IMR-90 (cell line): ENCODE results near the gene RHOBTB1. TPM values are rescaled to one million over a fixed set of nuclear protein-coding genes. Genes with fewer than 3 reads are reported as not detected.
A peak's percentile ranks its signal among the peaks of the same experiment; 100 is the strongest.

Source experiments
- ATAC-seq: fragments of 200-7000 bp; cut with Tn5 transposase; 2 replicates; pipeline ENCODE4 v1.9.1; 2020; ENCODE audit warnings: low read depth, mild to moderate bottlenecking, moderate library complexity
- BruUV-seq: library from RNA; stranded (reverse); fragments of 400-500 nt; replicated peaks from 2 replicates; lab custom pipeline; 2021; lab: Mats Ljungman, UMichigan
- CTCF ChIA-PET: fragments of 300-600 bp; formaldehyde crosslinking; extraction: SDS; loops from one replicate; lab custom pipeline; 2021; ENCODE audit warnings: antibody characterized with exemption; lab: Yijun Ruan, JAX
- POLR2A ChIA-PET: fragments of 300-600 bp; sonication (Branson Sonifier 250); formaldehyde crosslinking; loops from one replicate; lab custom pipeline; 2022; ENCODE audit warnings: antibody characterized with exemption; ENCODE audit not compliant: unreplicated experiment; lab: Charles Lee
- DNase-seq: peaks from one replicate; pipeline ENCODE4 v3.0.0; 2013
- H2AFZ ChIP-seq: replicated peaks from 2 replicates; pipeline ENCODE3; 2013; ENCODE audit warnings: low read length, mild to moderate bottlenecking; ENCODE audit not compliant: poor library complexity
- H2AK5ac ChIP-seq: 2 replicates; pipeline ENCODE4 v1.6.1; 2013; ENCODE audit warnings: low read depth, low read length, inconsistent platforms
- H2AK9ac ChIP-seq: replicated peaks from 2 replicates; pipeline ENCODE3; 2013; ENCODE audit warnings: mild to moderate bottlenecking, low read depth, low read length, moderate library complexity; ENCODE audit not compliant: poor library complexity
- H2BK120ac ChIP-seq: 2 replicates; pipeline ENCODE4 v1.6.1; 2013; ENCODE audit warnings: low read depth, low read length, inconsistent platforms
- H2BK15ac ChIP-seq: 3 replicates; pipeline ENCODE4 v1.6.1; 2013; ENCODE audit warnings: low read depth, low read length, inconsistent platforms
- H2BK20ac ChIP-seq: 2 replicates; pipeline ENCODE4 v1.6.1; 2013; ENCODE audit warnings: low read depth, mild to moderate bottlenecking, inconsistent platforms, low read length, moderate library complexity
- H2BK5ac ChIP-seq: 2 replicates; pipeline ENCODE4 v1.6.1; 2013; ENCODE audit warnings: mild to moderate bottlenecking, low read depth, low read length, inconsistent platforms; ENCODE audit not compliant: poor library complexity, severe bottlenecking
- H3K14ac ChIP-seq: replicated peaks from 2 replicates; pipeline ENCODE4 v1.6.1; 2013; ENCODE audit warnings: low read depth, low read length, inconsistent platforms
- H3K18ac ChIP-seq: 2 replicates; pipeline ENCODE4 v1.6.1; 2013; ENCODE audit warnings: low read depth, low read length, control low read depth
- H3K23ac ChIP-seq: 2 replicates; pipeline ENCODE4 v1.6.1; 2013; ENCODE audit warnings: low read depth, low read length, inconsistent platforms
- H3K27ac ChIP-seq: 2 replicates; pipeline ENCODE4 v1.5.1; 2013; ENCODE audit warnings: mild to moderate bottlenecking, control low read depth, low read length; ENCODE audit not compliant: insufficient read depth
- H3K27me3 ChIP-seq: 2 replicates; pipeline ENCODE4 v1.6.1; 2013; ENCODE audit warnings: low read length; ENCODE audit not compliant: control insufficient read depth, insufficient read depth
- H3K36me3 ChIP-seq: 2 replicates; pipeline ENCODE4 v1.6.1; 2013; ENCODE audit warnings: low read length, mixed read lengths; ENCODE audit not compliant: control insufficient read depth, insufficient read depth
- H3K4ac ChIP-seq: 2 replicates; pipeline ENCODE4 v1.6.1; 2013; ENCODE audit warnings: low read depth, low read length, inconsistent platforms
- H3K4me1 ChIP-seq: 2 replicates; pipeline ENCODE4 v1.6.1; 2013; ENCODE audit warnings: low read length, mixed read lengths; ENCODE audit not compliant: control insufficient read depth, insufficient read depth
- H3K4me2 ChIP-seq: 2 replicates; pipeline ENCODE4 v1.6.1; 2013; ENCODE audit warnings: low read depth, mild to moderate bottlenecking, control low read depth, low read length, moderate library complexity
- H3K4me3 ChIP-seq: 2 replicates; pipeline ENCODE4 v1.5.1; 2013; ENCODE audit warnings: low read depth, mild to moderate bottlenecking, control low read depth, low read length, moderate library complexity; ENCODE audit not compliant: insufficient read depth
- H3K56ac ChIP-seq: 2 replicates; pipeline ENCODE4 v1.6.1; 2013; ENCODE audit warnings: low read length, inconsistent platforms; ENCODE audit not compliant: insufficient read depth; ENCODE audit errors: extremely low read depth
- H3K79me1 ChIP-seq, 2 experiments: 2 replicates each; pipeline ENCODE4 v1.6.1; 2013; ENCODE audit warnings: low read length in 2 of 2, inconsistent platforms in 1 of 2, low read depth in 1 of 2
- H3K9ac ChIP-seq: 2 replicates; pipeline ENCODE4 v1.6.1; 2013; ENCODE audit warnings: low read depth, low read length, control low read depth
- H3K9me1 ChIP-seq: 2 replicates; pipeline ENCODE4 v1.6.1; 2013; ENCODE audit warnings: low read length, inconsistent platforms; ENCODE audit not compliant: insufficient read depth
- H3K9me3 ChIP-seq: 2 replicates; pipeline ENCODE4 v1.6.1; 2013; ENCODE audit warnings: low read length; ENCODE audit not compliant: control insufficient read depth, insufficient read depth
- H4K20me1 ChIP-seq: 2 replicates; pipeline ENCODE4 v1.6.1; 2013; ENCODE audit warnings: low read length, inconsistent platforms; ENCODE audit not compliant: insufficient read depth
- H4K5ac ChIP-seq: 2 replicates; pipeline ENCODE4 v1.6.1; 2013; ENCODE audit warnings: mild to moderate bottlenecking, low read depth, low read length, control low read depth
- H4K8ac ChIP-seq, 2 experiments: 2 replicates each; pipeline ENCODE4 v1.6.1; 2013; ENCODE audit warnings: low read depth in 2 of 2, low read length in 2 of 2, control low read depth in 1 of 2, inconsistent platforms in 1 of 2
- H4K91ac ChIP-seq: 2 replicates; pipeline ENCODE4 v1.6.1; 2013; ENCODE audit warnings: low read depth, low read length, inconsistent platforms; ENCODE audit not compliant: insufficient read depth
- ELK1 ChIP-seq: fragments of 150-350 bp; IDR thresholded peaks from 2 replicates; pipeline ENCODE4 v1.6.1; 2016; ENCODE audit warnings: low read depth, mild to moderate bottlenecking, low read length, moderate library complexity, borderline replicate concordance
- MAFK ChIP-seq: IDR thresholded peaks from 2 replicates; pipeline ENCODE4 v1.6.1; 2012; ENCODE audit warnings: low read depth, low read length, improper control_type of control experiment
- MAZ ChIP-seq: IDR thresholded peaks from 2 replicates; pipeline ENCODE4 v1.6.1; 2012; ENCODE audit warnings: low read depth, mild to moderate bottlenecking, low read length, improper control_type of control experiment, moderate library complexity, borderline replicate concordance
- MXI1 ChIP-seq: IDR thresholded peaks from 2 replicates; pipeline ENCODE4 v1.6.1; 2012; ENCODE audit warnings: low read depth, mild to moderate bottlenecking, low read length, moderate library complexity, borderline replicate concordance
- POLR2A ChIP-seq: IDR thresholded peaks from 2 replicates; pipeline ENCODE4 v1.6.1; 2012; ENCODE audit warnings: mild to moderate bottlenecking, low read depth, low read length
- RCOR1 ChIP-seq: IDR thresholded peaks from 2 replicates; pipeline ENCODE4 v1.6.1; 2012; ENCODE audit warnings: mild to moderate bottlenecking, low read length, improper control_type of control experiment; ENCODE audit not compliant: insufficient replicate concordance
- USF2 ChIP-seq: fragments of 150-350 bp; IDR thresholded peaks from 2 replicates; pipeline ENCODE4 v1.6.1; 2017; ENCODE audit warnings: mild to moderate bottlenecking, antibody characterized with exemption, low read length, low read depth
- WGBS, 2 experiments: methylation state at CpG; one replicate each; pipeline versions ENCODE4 v1.1.5 to v1.1.7; 2013; ENCODE audit warnings: missing lambda C conversion rate in 2 of 2; ENCODE audit not compliant: insufficient read length in 1 of 2; ENCODE audit errors: extremely low coverage in 2 of 2; 5-methylcytosine and 5-hydroxymethylcytosine counted together
- dilution Hi-C: fragments of 300-500 bp; cut with HindIII; formaldehyde crosslinking; loops from one replicate; pipeline ENCODE4 v1.14.3; 2018; ENCODE audit warnings: low sequenced_read_pairs; ENCODE audit not compliant: unreplicated experiment
- in situ Hi-C: fragments of 300-500 bp; cut with MboI; formaldehyde crosslinking; loops from 3 replicates; pipeline ENCODE4 v1.14.3; 2019; ENCODE audit warnings: low sequenced_read_pairs, inconsistent platforms, mixed read lengths
- intact Hi-C: fragments of 100-400 bp; cut with micrococcal nuclease; formaldehyde crosslinking; loops from 2 replicates; pipeline ENCODE4 v1.10.0; 2022
- polyA plus RNA-seq, 3 experiments: library from polyadenylated mRNA; depleted of rRNA; stranded (reverse); fragments of >200 nt; gene quantifications; 2 replicates each; pipeline ENCODE4 v1.2.3, GENCODE V29; 2012; ENCODE audit warnings: low replicate concordance in 1 of 3
- total RNA-seq: library from RNA; depleted of rRNA; stranded (reverse); fragments of >200 nt; gene quantifications from 2 replicates; pipeline ENCODE4 v1.2.3, GENCODE V29; 2012

The RHOBTB1 gene
- total and polyA plus RNA-seq, 2 of the 4 experiments (the other 2 are of a cell fraction), result 8.9 to 15.2 TPM

DNA sequence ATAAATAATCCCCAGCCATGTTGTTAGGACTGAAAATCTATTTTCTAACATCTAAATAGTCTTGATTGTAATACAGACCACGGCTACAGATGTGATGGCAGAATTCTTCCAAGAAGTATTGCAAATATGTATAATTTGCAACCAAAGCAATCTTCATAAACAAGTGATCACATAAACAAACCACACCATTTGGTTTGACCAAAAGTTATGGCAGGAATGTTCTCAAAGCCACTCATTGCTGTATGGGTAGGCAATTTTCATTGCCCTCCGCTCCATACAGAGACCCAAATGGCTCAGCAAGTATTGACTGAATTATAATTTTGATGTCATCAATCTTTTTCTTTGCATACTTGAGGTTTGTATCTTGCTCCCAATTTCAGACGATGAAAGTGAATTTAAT lies 19.0 kb upstream of the RHOBTB1 start:
- Histone ChIP-seq H4K8ac (peak overlapping the region in 1 of 2 experiments; percentile 53; a peak in 2 of 4 replicates), H3K4me2 (peak overlapping the region; percentile 39; the same call in 1 of the 2 replicates), H3K79me1 (no peaks in the 10 kb centered on the region), H3K56ac (0 out of 2 replicates have a peak overlapping the region, but pooled peaks have one; percentile 26), H3K4me3 (no peak overlapping the region), H4K20me1 (no peaks in the 10 kb centered on the region), H2BK120ac (peak overlapping the region; percentile 55), H2AK9ac (no peak overlapping the region), H2AFZ (no peak overlapping the region), H3K9ac (no peak overlapping the region), H2BK5ac (peak overlapping the region; percentile 40), H2AK5ac (peak overlapping the region; percentile 65; the same call in 1 of the 2 replicates), H3K4me1 (peaks cover 8% of the 10 kb centered on the region), H3K27ac (no peak overlapping the region), H3K27me3 (no peaks in the 10 kb centered on the region), H2BK15ac (peak overlapping the region; percentile 29; the same call in 1 of the 3 replicates), H3K36me3 (no peaks in the 10 kb centered on the region), H3K14ac (no peak overlapping the region), H3K9me3 (no peaks in the 10 kb centered on the region), H3K9me1 (peaks cover 6% of the 10 kb centered on the region), H2BK20ac (peak overlapping the region; percentile 76), H3K18ac (peak overlapping the region; percentile 24; the same call in 1 of the 2 replicates), H3K4ac (peak overlapping the region; percentile 53), H3K23ac (no peak overlapping the region), H4K91ac (no peak overlapping the region), H4K5ac (no peak overlapping the region)
- CTCF ChIA-PET, result interaction anchor here (1.0 kb wide), 1 partner anchor 12 kb away, joined by 3 read pairs; no protein-coding TSS in a partner anchor
- in situ Hi-C loops, result loop anchor here (5.0 to 10.0 kb wide), 2 partner anchors 151 to 322 kb away; no protein-coding TSS in a partner anchor
- intact Hi-C loops, result loop anchor here (2.0 to 10.0 kb wide), 7 partner anchors 18 to 1082 kb away; partner anchors contain the start of genes ARID5B and RHOBTB1
- no CpG with 5 or more reads among the region's 3 CpGs for WGBS, 2 experiments
- POLR2A ChIA-PET, result no interaction called here
- DNase-seq, result peak; percentile 31
- dilution Hi-C loops, result no loop called here
- TF ChIP-seq MXI1 (no peak), USF2 (no peak), MAZ (no peak), MAFK (0 out of 2 replicates have a peak, but pooled peaks have one; percentile 6), POLR2A (no peak), ELK1 (no peak), RCOR1 (no peak)
- BruUV-seq, result no TSS peak
- peak; percentile 32 for ATAC-seq
